ENCODE measurements around the gene ZNF22. TPM values are rescaled to one million over a fixed set of nuclear protein-coding genes. Genes with fewer than 3 reads are reported as not detected.

ZNF22 gene
- total RNA-seq, 1 experiment from 2014 or later, result 42.1 TPM

DNA sequence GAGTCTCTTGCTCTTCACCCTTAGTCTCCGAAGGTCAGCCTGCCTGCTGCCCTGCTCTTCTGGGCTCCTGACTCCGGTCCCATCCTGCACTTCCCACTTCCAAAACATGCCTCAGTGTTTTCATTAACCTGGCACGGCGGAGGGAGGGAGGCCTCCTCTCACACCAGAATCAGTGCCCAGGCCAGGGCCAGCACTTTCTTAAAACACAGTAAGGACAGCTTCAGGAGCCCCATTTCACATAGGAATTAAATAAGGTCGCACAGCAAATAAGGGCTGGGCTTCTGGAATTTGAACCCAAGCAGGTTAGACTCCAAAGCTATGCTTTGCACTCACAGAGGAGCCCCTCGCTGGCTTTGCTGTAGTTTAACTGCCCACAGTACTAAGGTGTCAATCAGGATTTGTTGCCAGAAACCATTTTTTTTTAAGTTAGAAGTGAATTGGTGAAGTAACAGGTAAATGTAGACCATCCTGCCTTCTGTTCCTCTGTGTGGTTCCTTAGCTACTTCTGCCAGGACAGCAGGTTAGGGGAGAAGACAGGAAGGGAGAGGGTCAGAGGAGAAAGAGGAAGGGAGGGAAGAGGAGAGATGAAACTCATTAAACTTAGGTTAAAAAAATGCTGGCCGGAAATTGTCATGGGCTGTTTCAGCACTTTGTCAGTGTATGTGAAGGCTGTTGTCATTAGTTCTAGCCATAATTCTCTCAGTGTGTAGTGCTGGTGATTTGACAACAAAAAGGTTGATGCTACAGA is 40.1 kb upstream of the ZNF22 start:
- DNase-seq (ENCODE audit: low spot score), result no peak
- ChIA-PET POLR2A (ENCODE audit: low non-redundant PET) (no interaction called here), CTCF (no interaction called here)
- TF ChIP-seq EZH2 (IDR thresholded peaks at IDR 0.05; ENCODE audit: borderline replicate concordance, low read depth, low read length, poor library complexity, severe bottlenecking), result no peak
- TF ChIP-seq, protein P1, sequence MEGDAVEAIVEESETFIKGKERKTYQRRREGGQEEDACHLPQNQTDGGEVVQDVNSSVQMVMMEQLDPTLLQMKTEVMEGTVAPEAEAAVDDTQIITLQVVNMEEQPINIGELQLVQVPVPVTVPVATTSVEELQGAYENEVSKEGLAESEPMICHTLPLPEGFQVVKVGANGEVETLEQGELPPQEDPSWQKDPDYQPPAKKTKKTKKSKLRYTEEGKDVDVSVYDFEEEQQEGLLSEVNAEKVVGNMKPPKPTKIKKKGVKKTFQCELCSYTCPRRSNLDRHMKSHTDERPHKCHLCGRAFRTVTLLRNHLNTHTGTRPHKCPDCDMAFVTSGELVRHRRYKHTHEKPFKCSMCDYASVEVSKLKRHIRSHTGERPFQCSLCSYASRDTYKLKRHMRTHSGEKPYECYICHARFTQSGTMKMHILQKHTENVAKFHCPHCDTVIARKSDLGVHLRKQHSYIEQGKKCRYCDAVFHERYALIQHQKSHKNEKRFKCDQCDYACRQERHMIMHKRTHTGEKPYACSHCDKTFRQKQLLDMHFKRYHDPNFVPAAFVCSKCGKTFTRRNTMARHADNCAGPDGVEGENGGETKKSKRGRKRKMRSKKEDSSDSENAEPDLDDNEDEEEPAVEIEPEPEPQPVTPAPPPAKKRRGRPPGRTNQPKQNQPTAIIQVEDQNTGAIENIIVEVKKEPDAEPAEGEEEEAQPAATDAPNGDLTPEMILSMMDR (conservative IDR thresholded peaks at IDR 0.05; ENCODE audit: low read depth, low read length), result no peak
- BruUV-seq (replicated peaks), result no TSS peak
- no peaks in the 10 kb centered on the region for H3K9me3 ChIP-seq (ENCODE audit: low read depth, low read length, poor library complexity, severe bottlenecking)
- H3K27ac ChIP-seq (ENCODE audit: low read depth, low read length, poor library complexity, severe bottlenecking), result no peak overlapping the region
- H3K4me1 ChIP-seq (ENCODE audit: insufficient read depth, low read length, poor library complexity, severe bottlenecking), result peaks cover 13% of the 10 kb centered on the region
- no peaks in the 10 kb centered on the region for H3K36me3 ChIP-seq (ENCODE audit: insufficient read depth, low read length, poor library complexity, severe bottlenecking)
- no peak overlapping the region for H3K4me3 ChIP-seq (ENCODE audit: low read depth, low read length, poor library complexity, severe bottlenecking)
- no peaks in the 10 kb centered on the region for H3K27me3 ChIP-seq (replicated peaks; ENCODE audit: insufficient read depth, low read depth, low read length, poor library complexity)
- intact Hi-C loops (cut with micrococcal nuclease; ENCODE audit: unreplicated experiment), result no loop called here

DNA sequence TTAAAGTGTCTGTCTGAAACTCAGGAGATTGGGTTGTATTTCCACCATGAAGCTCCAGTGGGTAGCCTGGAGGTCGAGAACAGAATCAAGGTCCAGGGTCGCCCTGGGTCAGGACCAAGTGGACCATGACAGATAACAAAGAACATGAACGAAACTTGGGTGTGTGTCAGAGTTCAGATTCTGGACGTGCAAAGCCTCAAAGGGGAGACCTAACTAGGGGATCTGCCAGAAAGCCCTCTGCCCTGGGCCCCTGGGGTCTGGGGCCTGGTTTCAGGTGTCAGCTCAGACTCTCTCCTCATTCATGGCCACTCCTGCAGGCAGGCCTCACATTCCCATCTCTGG is 39.5 kb upstream of the ZNF22 start:
- ChIA-PET POLR2A (ENCODE audit: low non-redundant PET) (interaction anchor here (0.6 kb wide), 1 partner anchor 100 kb away, joined by 3 read pairs; no protein-coding TSS in a partner anchor), CTCF (no interaction called here)
- no peaks in the 10 kb centered on the region for H3K36me3 ChIP-seq (ENCODE audit: insufficient read depth, low read length, poor library complexity, severe bottlenecking)
- H3K4me1 ChIP-seq (ENCODE audit: insufficient read depth, low read length, poor library complexity, severe bottlenecking), result peaks cover 13% of the 10 kb centered on the region
- H3K4me3 ChIP-seq (ENCODE audit: low read depth, low read length, poor library complexity, severe bottlenecking), result no peak overlapping the region
- H3K27me3 ChIP-seq (replicated peaks; ENCODE audit: insufficient read depth, low read depth, low read length, poor library complexity), result no peaks in the 10 kb centered on the region
- BruUV-seq (replicated peaks), result no TSS peak
- no peak for DNase-seq (ENCODE audit: low spot score)
- H3K9me3 ChIP-seq (ENCODE audit: low read depth, low read length, poor library complexity, severe bottlenecking), result no peaks in the 10 kb centered on the region
- TF ChIP-seq EZH2 (IDR thresholded peaks at IDR 0.05; ENCODE audit: borderline replicate concordance, low read depth, low read length, poor library complexity, severe bottlenecking), result no peak
- TF ChIP-seq, protein P1 (conservative IDR thresholded peaks at IDR 0.05; ENCODE audit: low read depth, low read length), result no peak
- intact Hi-C loops (cut with micrococcal nuclease; ENCODE audit: unreplicated experiment), result no loop called here
- H3K27ac ChIP-seq (ENCODE audit: low read depth, low read length, poor library complexity, severe bottlenecking), result no peak overlapping the region

DNA sequence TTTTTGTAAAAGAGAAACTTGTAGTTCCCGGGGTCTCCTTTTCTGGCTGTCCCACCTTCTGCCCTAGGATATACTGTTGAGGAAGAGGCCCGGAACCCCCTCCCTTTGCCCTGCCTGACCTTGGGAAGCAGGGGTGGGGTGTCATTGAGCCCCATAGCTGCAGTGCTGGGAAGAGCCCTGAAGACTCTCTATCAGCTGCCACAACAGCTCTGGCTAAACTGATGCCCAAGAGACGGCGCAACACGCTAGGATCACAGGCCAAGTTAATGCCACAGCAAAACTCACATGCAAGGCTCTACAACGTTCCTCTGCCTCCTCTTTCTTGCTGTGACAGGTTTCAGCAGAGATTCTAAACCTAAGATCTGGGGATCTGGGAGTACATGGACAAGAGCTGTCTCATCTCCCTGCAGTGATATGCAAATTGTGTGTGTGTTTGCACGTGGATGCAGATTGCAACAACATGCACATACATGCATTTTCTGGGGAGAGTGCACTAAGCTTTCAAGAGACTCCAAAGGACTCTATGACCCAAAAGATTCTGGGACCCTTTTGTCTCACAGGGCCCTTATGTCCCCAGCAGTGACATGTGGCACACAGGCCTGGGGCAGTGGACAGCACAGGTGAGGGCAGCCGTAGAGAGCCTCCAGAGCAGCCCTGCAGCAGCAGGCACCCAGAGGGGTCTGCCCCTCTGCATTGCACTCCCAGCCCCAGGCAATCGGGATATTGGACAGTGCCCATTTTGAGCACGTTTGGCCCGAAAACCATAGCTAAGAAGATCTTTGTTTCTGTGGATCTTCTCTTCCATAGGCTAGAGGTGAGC is 38.6 kb upstream of the ZNF22 start:
- no peak for DNase-seq (ENCODE audit: low spot score)
- Histone ChIP-seq H3K27ac (ENCODE audit: low read depth, low read length, poor library complexity, severe bottlenecking) (no peak overlapping the region), H3K4me1 (ENCODE audit: insufficient read depth, low read length, poor library complexity, severe bottlenecking) (peaks cover 13% of the 10 kb centered on the region), H3K36me3 (ENCODE audit: insufficient read depth, low read length, poor library complexity, severe bottlenecking) (no peaks in the 10 kb centered on the region), H3K9me3 (ENCODE audit: low read depth, low read length, poor library complexity, severe bottlenecking) (no peaks in the 10 kb centered on the region), H3K27me3 (replicated peaks; ENCODE audit: insufficient read depth, low read depth, low read length, poor library complexity) (no peaks in the 10 kb centered on the region), H3K4me3 (ENCODE audit: low read depth, low read length, poor library complexity, severe bottlenecking) (no peak overlapping the region)
- no TSS peak for BruUV-seq (replicated peaks)
- intact Hi-C loops (cut with micrococcal nuclease; ENCODE audit: unreplicated experiment), result no loop called here
- ChIA-PET CTCF (no interaction called here), POLR2A (ENCODE audit: low non-redundant PET) (interaction anchor here (0.6 kb wide), 2 partner anchors 99 to 344 kb away, joined by 3 read pairs; no protein-coding TSS in a partner anchor)
- TF ChIP-seq, protein P1 (conservative IDR thresholded peaks at IDR 0.05; ENCODE audit: low read depth, low read length), result no peak
- no peak for TF ChIP-seq EZH2 (IDR thresholded peaks at IDR 0.05; ENCODE audit: borderline replicate concordance, low read depth, low read length, poor library complexity, severe bottlenecking)

All from A673 (cell line).